A549 (cell line): ENCODE measurements around the gene PSPH.
"Not testable (repeated sequence)": the region's sequence is repeated elsewhere in the genome, so short reads cannot be mapped to it uniquely, and the experiment has no call there.

ENCODE experiments used
- CTCF ChIP-seq: fragments of >200 bp; sonication (Bioruptor Twin); formaldehyde crosslinking; IDR thresholded peaks from 3 replicates; pipeline ENCODE4 v1.5.1; 2016
- ESRRA ChIP-seq: fragments of 150-350 bp; IDR thresholded peaks from 2 replicates; pipeline ENCODE4 v1.6.1; 2014; ENCODE audit warnings: mild to moderate bottlenecking, low read length, borderline replicate concordance
- FOSL2 ChIP-seq, 2 experiments: fragments of 450-650 bp in 1 of 2; fragments of >200 bp in 1 of 2; sonication (Bioruptor Twin) in 1 of 2; formaldehyde crosslinking; IDR thresholded peaks; 2 replicates each; pipeline versions ENCODE4 v1.5.0 to v1.6.1; 2016 to 2020; ENCODE audit warnings: mild to moderate bottlenecking in 1 of 2, moderate library complexity in 1 of 2
- HDAC2 ChIP-seq: fragments of 200-600 bp; sonication (generic); IDR thresholded peaks from 2 replicates; pipeline ENCODE4 v1.6.1; 2016
- MAX ChIP-seq: IDR thresholded peaks from 2 replicates; pipeline ENCODE4 v1.6.1; 2012
- RAD21 ChIP-seq, 2 experiments: fragments of >200 bp in 1 of 2; sonication (Bioruptor Twin) in 1 of 2; formaldehyde crosslinking in 1 of 2; IDR thresholded peaks in 1 of 2; conservative IDR thresholded peaks in 1 of 2; 2 replicates in 1 of 2; 3 replicates in 1 of 2; pipeline ENCODE4 v1.6.1; 2012 to 2018; ENCODE audit warnings: inconsistent platforms in 1 of 2
- ZFP36 ChIP-seq: fragments of 450-650 bp; IDR thresholded peaks from 2 replicates; pipeline ENCODE4 v1.6.1; 2014; ENCODE audit warnings: borderline replicate concordance; ENCODE audit not compliant: partially characterized antibody

- 0 out of 2 replicates have a peak, but pooled peaks have one; percentile 2 for TF ChIP-seq MAX
- not testable (repeated sequence) for TF ChIP-seq CTCF; ESRRA; FOSL2 (IDR thresholded peaks at IDR 0.05); FOSL2 (CRISPR knock-in tag; IDR thresholded peaks at IDR 0.05); ZFP36; HDAC2; RAD21 (conservative IDR thresholded peaks at IDR 0.05 in 1 of 2, IDR thresholded peaks at IDR 0.05 in 1 of 2)
Observed at GRCh38 chr7:56047446-56048116, 3.7 kb downstream of the PSPH start.
